ENCODE measurements around the gene NOL3. TPM values are rescaled to one million over a fixed set of nuclear protein-coding genes. Genes with fewer than 3 reads are reported as not detected.

The NOL3 gene
- total and polyA plus RNA-seq, 2 donors (not counting 3 experiments of a cell fraction or from before 2014, with no cell fraction given), result 16.0 to 19.4 TPM

GRCh38 chr16:67197704-67198103 is 27.4 kb downstream of the NOL3 start:
- H3K27me3 ChIP-seq (ENCODE audit: control insufficient read depth in 2 of 2, insufficient read depth in 2 of 2, low read length in 2 of 2), result no peaks in the 10 kb centered on the region
- intact Hi-C loops (cut with micrococcal nuclease), result loop anchor here (1.0 to 10.0 kb wide), 3 partner anchors 19 to 197 kb away; partner anchors contain the start of genes FHOD1 and TPPP3
- H3K79me2 ChIP-seq (ENCODE audit: control insufficient read depth, insufficient read depth, low read length), result peaks cover 40% of the 10 kb centered on the region
- no peaks in the 10 kb centered on the region for H3K9me1 ChIP-seq (replicated peaks; ENCODE audit: control insufficient read depth, extremely low read depth, insufficient read depth, low read length)
- H3K4me1 ChIP-seq (ENCODE audit: control insufficient read depth, extremely low read depth, insufficient read depth, low read length), result peaks cover 17% of the 10 kb centered on the region
- no peak overlapping the region for H3K4me2 ChIP-seq (ENCODE audit: insufficient read depth, low read length)
- peaks cover 19 to 58% of the 10 kb centered on the region in 2 experiments for H3K36me3 ChIP-seq (ENCODE audit: control insufficient read depth in 2 of 2, extremely low read depth in 1 of 2, insufficient read depth in 2 of 2, low read length in 2 of 2)
- no peak overlapping the region for H3K4me3 ChIP-seq (replicated peaks in 1 of 3; ENCODE audit: insufficient read depth in 1 of 3, low read depth in 1 of 3, low read length in 3 of 3)
- dilution Hi-C loops (cut with MboI; ENCODE audit: extremely low pct_ligation_motif_present, low sequenced_read_pairs), result no loop called here
- H3K27ac ChIP-seq (ENCODE audit: insufficient read depth, low read depth, low read length), result no peak overlapping the region
- no peak overlapping the region for H3K9ac ChIP-seq (replicated peaks; ENCODE audit: extremely low read depth, insufficient read depth, low read length)
- FAIRE-seq (no peak), DNase-seq (ENCODE audit: low read depth, low spot score) (no peak)
- no peaks in the 10 kb centered on the region for H3K9me3 ChIP-seq (replicated peaks; ENCODE audit: control insufficient read depth, insufficient read depth, low read length)
- no TSS peak for BruUV-seq (replicated peaks)
- CTCF ChIA-PET, result interaction anchor here (0.6 to 2.4 kb wide), 39 partner anchors 8 to 245 kb away, joined by 3 to 15 read pairs (median 5); partner anchors contain the start of genes CES3, EXOC3L1, FBXL8 and FHOD1
- H4K20me1 ChIP-seq (replicated peaks; ENCODE audit: control insufficient read depth, extremely low read depth, insufficient read depth, low read length), result no peaks in the 10 kb centered on the region
- POLR2A ChIA-PET, result interaction anchor here (1.2 to 1.7 kb wide), 2 partner anchors 19 to 50 kb away, joined by 3 to 6 read pairs; partner anchors contain the start of gene FHOD1
- no peak for TF ChIP-seq CTCF (IDR thresholded peaks at IDR 0.05; ENCODE audit: extremely low read depth in 1 of 2, insufficient read depth in 1 of 2, low read depth in 1 of 2, low read length in 2 of 2)
- TF ChIP-seq POLR2AphosphoS5 (IDR thresholded peaks at IDR 0.05; ENCODE audit: insufficient read depth, low read depth, low read length), result no peak
- no peak for TF ChIP-seq GATA2 (IDR thresholded peaks at IDR 0.05; ENCODE audit: insufficient read depth, insufficient read length, low read depth, low read length)
- TF ChIP-seq FOS (IDR thresholded peaks at IDR 0.05; ENCODE audit: borderline replicate concordance, insufficient read depth, low read length), result no peak
- no peak for TF ChIP-seq MYC (IDR thresholded peaks at IDR 0.05; ENCODE audit: low read depth, low read length)
- TF ChIP-seq POLR2A (IDR thresholded peaks at IDR 0.05; ENCODE audit: low read depth, low read length), result no peak
- TF ChIP-seq JUN (IDR thresholded peaks at IDR 0.05; ENCODE audit: borderline replicate concordance, insufficient read depth, insufficient read length, low read depth), result no peak
- TF ChIP-seq EZH2 (IDR thresholded peaks at IDR 0.05; ENCODE audit: borderline replicate concordance, low read depth, low read length, severe bottlenecking), result no peak
- TF ChIP-seq, protein P1, sequence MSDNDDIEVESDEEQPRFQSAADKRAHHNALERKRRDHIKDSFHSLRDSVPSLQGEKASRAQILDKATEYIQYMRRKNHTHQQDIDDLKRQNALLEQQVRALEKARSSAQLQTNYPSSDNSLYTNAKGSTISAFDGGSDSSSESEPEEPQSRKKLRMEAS (IDR thresholded peaks at IDR 0.05; ENCODE audit: insufficient read depth, insufficient read length), result no peak
- no peak overlapping the region for H2AFZ ChIP-seq (ENCODE audit: low read depth, low read length)
